Forelimb muscle (tissue), 1 donor: ENCODE results near the gene COLGALT1. TPM values are rescaled to one million over a fixed set of nuclear protein-coding genes. Genes with fewer than 3 reads are reported as not detected.

ENCODE experiments used
- DNase-seq: peaks from one replicate; pipeline ENCODE4 v3.0.0-alpha.2; 2013; ENCODE audit warnings: low read depth
- polyA plus RNA-seq: library from polyadenylated mRNA; unstranded; fragments of 120-200 nt; gene quantifications from one replicate; pipeline ENCODE4 v1.2.1, GENCODE V29; 2013; ENCODE audit not compliant: insufficient read length

COLGALT1 gene
- polyA plus RNA-seq, 1 donor = 67.4 TPM

GRCh38 chr19:17598953-17599352 is 43.5 kb downstream of the COLGALT1 start:
- no peak for DNase-seq

DNA sequence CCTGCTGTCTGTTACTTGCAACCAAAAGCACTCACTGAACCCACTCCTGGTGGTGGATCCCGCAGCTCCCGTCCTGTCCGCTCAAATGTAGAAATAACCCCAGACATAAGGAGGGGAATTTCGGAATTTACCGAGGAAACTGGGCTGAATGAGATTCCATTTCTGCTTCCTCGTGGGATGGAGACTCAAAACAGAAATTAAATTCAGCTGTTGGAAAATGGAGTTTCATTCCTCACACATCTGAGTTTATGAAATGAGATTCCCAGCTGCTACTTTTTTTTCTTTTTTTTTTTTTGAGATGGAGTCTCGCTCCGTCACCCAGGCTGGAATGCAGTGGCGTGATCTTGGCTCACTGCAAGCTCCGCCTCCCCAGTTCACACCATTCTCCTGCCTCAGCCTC is 44.3 kb downstream of the COLGALT1 start:
- no peak for DNase-seq

DNA sequence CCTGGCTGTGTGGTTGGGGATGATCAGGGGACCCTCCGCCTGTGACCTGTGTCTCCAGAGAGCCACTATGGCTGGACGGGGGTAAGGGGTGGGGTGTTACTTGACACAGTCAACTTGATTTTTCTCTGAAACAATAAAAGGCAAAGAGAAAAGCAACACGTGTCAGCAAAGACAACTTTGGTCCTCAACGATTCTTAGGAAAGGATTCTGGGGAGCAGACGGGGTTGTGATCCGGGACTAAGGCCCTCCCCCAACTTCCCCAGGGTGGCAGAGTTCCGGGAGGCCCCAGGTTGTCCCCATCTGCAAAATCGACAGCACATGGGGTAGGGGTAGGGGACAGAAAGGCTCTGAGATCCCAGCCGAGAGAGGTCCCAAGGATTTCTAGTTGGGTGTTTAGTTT is 46.2 kb downstream of the COLGALT1 start:
- no peak for DNase-seq

GRCh38 chr19:17602217-17602616 is 46.8 kb downstream of the COLGALT1 start:
- no peak for DNase-seq

DNA sequence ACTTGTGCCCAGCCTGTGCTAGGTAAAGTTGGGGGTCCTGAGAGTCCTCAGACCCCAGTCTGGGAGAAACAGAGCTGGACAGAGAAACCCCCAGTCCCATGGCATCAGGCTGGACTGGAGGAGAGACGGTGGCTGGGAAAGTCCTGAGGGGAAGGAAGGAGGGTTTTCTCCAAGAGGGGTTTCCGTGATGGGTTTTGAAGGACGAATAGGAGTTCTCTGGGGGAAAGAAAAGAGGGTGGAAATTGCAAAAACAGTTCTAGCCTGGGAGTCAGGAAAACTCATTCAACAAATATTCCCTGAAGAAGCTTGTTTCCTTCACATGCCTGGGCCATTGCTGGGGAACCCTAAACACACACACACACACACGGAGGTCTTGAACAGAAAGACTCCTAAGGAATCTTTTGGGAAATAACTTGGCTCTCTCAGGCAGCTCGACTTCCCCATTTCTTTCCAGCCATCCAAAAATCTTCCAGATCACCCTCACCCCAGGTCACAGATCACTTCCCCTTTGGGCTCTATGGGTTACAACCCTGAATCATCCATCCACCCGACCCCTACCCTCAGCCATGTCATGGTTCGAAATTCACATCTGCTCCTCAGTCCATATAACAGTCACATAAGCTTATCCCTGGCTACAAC is 47.5 kb downstream of the COLGALT1 start:
- DNase-seq = no peak

- no peak for DNase-seq
Measured at GRCh38 chr19:17604372-17605025, 49.0 kb downstream of the COLGALT1 start.

DNA sequence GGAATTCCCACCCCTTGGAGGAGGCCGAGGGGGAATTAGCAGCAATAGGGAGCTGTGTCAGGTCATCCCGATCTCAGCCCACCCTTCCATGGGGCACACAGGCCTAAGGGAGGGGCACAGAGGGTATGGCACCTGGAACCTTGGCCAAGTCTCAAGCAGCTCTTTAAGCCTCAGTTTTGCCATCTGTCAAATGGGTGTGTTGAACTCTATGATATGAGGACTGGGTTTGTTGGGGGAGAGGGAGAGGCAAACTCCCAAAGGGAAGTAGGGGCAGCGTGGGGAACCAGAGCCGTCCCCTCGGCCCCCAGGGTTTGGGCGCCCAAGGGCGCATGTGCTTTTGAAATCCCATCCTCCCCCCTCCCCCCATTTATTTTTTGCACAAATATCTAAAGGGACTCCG is 49.7 kb downstream of the COLGALT1 start:
- no peak for DNase-seq

DNA sequence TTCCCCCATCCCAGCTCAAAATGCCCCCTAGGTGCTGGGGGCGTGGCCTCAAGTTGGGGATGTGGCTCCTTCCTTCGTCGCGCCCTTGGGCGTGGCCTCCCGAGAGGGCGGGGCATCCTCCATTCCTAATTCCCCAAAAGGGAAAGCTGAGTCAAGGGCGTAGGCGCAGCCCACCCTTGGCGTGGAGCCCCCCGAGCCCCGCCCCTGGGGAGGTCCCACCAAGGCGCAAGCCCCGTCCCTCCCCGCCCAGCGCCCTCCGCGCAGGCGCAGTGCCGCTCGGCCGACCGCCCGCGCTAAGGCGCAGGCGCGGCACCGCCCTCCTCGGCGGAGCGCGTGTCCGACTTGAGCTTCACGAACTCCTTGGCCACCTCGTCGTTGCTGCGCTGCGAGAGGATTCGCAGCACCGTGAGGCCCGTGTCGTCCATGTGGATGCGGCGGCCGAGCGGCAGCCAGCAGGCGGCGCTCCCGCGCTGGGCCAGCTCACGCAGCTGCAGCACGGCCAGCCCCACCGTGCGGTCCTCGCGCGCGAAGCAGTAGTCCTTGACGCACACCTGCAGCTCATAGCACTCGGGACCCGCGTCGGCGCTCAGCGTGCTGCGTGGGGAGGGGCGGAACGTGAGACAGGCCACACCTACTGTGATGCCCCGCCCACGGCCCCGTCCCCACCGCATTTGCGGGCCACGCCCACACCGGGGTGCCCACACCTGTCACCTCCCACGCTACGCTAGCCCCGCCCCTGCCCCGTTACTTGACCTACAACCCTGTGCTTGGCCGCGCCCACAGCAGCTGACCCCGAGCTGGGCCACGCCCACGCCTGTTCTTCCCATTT is 50.5 kb downstream of the COLGALT1 start:
- peak; percentile 31 for DNase-seq

- no peak for DNase-seq
Measured at GRCh38 chr19:17606590-17607185, 51.2 kb downstream of the COLGALT1 start.

DNA sequence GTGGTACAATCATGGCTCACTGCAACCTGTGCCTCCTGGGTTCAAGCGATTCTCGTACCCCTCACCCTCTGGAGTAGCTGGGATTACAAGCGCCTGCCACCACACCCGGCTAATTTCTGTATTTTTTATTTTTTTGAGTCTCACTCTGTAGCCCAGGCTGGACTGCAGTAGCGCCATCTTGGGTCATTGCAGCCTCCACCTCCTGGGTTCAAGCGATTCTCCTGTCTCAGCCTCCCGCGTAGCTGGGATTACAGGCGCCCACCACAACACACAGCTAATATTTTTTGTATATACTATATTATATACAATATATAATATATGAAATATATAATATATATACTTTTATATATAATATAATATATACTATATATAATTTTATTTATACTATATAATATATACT is 52.5 kb downstream of the COLGALT1 start:
- DNase-seq = no peak

DNA sequence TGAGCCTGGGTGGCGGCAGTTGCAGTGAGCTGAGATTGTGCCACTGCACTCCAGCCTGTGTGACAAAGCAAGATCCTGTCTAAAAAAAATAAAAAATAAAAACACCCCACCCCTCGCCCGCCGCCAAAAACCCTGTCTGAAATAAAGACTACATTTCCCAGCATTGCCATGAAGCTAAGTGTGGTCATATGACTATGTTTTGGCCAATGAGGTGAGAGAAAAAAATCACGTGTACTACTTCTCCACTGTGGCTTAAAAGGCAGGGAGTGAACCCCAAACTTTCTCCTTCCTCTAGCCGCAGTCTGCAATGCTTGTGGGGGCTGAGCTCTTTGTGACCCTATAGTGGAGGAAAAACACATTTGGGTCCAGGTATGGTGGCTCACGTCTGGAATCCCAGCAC is 54.9 kb downstream of the COLGALT1 start:
- no peak for DNase-seq

GRCh38 chr19:17611462-17612244 is 56.2 kb downstream of the COLGALT1 start:
- DNase-seq = no peak

- no peak for DNase-seq
Measured at GRCh38 chr19:17614476-17614875, 59.0 kb downstream of the COLGALT1 start.

GRCh38 chr19:17615889-17616685 is 60.6 kb downstream of the COLGALT1 start:
- DNase-seq = no peak

GRCh38 chr19:17616686-17616960 is 61.2 kb downstream of the COLGALT1 start:
- DNase-seq = no peak

DNA sequence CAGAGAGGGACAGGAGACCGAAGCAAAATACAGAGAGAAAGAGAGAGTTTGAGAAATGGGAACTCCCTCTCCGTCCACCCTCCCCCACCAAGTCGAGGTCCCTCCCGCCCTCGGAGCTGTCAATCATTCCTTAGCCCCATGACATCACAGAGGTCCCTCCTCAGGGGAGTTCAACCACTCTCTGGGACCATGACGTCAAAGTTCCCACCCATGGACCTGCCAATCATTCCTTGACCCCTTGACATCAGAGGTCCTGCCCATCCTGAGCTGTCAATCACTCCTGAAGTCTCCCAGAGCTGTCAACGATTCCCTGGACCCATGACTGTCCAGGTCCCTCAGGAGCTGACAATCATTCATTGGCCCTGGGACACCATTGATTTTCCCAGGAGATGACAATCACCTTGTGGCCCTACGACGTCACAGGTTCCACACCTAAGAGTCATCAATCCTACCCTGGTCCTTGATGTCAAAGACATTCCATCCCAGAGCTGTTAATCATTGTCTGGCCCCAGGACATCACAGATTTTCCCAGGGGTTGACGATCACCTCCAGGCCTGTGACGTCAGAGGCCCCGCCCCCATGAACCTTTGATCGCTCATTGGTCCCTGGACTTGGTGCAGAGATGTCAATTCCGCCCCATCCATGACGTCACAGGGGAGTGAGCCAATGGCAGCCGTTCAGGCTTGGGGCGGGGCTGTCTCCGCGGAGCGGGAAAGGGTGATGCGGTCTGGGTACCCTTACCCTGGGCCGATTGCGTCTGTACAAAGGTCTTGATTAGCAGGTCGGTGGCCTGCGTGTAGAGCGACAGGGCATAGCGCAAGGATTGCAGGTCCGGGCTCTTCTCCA is 61.7 kb downstream of the COLGALT1 start:
- no peak for DNase-seq

GRCh38 chr19:17617807-17618192 is 62.4 kb downstream of the COLGALT1 start:
- no peak for DNase-seq

- no peak for DNase-seq
Measured at GRCh38 chr19:17618281-17618903, 62.9 kb downstream of the COLGALT1 start.

DNA sequence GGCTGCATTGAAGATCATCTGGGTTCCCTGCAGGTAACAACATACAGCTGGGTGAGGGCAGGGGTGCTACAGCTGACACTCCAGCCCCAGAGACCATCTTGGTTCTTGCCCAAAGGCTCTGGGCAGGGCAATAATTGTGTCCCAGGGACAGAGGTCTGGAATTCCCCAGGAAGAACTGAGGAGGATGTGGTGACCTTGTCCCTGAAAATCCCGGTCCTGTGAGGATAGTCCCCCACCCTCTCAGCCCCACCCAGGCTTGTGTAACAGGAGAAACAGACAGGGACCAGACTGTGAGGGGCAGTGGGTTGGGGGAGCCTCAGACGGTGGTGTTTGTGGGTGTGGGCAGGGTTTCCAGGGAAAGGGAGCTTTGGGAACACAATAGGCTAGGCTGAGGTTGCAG is 63.5 kb downstream of the COLGALT1 start:
- DNase-seq = no peak

- DNase-seq = no peak
Measured at GRCh38 chr19:17620696-17621095, 65.2 kb downstream of the COLGALT1 start.
